GM03348 (cell line): ENCODE data around the gene NPR1.
"Not testable (repeated sequence)": the region's sequence is repeated elsewhere in the genome, so short reads cannot be mapped to it uniquely, and the experiment has no call there.

Experiments used
- DNase-seq: peaks from one replicate; pipeline ENCODE4 v3.0.0; 2012; ENCODE audit warnings: low spot score

The NPR1 gene

DNA sequence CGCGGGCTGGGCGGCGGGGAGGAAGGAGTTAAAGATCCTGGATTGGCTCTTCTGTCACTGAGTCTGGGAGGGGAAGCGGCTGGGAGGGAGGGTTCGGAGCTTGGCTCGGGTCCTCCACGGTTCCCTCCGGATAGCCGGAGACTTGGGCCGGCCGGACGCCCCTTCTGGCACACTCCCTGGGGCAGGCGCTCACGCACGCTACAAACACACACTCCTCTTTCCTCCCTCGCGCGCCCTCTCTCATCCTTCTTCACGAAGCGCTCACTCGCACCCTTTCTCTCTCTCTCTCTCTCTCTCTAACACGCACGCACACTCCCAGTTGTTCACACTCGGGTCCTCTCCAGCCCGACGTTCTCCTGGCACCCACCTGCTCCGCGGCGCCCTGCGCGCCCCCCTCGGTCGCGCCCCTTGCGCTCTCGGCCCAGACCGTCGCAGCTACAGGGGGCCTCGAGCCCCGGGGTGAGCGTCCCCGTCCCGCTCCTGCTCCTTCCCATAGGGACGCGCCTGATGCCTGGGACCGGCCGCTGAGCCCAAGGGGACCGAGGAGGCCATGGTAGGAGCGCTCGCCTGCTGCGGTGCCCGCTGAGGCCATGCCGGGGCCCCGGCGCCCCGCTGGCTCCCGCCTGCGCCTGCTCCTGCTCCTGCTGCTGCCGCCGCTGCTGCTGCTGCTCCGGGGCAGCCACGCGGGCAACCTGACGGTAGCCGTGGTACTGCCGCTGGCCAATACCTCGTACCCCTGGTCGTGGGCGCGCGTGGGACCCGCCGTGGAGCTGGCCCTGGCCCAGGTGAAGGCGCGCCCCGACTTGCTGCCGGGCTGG lies at the start of gene NPR1:
TSS of gene NPR1 (plus strand) at position 170 of the 818 bp plus-strand sequence. CDS start at position 591, 421 bp downstream.
- DNase-seq, result peak; percentile 68

DNA sequence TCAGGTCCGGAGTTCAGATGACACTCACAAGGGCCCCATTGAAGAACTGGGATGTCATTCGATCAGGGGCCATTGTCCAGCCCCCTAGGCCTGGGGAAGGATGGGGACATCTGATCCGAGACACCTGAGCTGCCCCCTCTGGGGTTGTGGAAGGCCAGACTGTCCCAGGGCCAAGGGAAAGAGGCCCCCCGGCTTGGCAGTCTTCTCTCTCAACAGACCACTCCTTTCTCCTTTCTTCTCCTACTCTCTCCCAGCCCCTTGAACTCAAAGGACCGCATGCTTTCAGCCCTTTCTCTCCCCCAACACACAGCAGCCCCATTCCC lies 49.2 kb upstream of the NPR1 start:
- no peak for DNase-seq

DNA sequence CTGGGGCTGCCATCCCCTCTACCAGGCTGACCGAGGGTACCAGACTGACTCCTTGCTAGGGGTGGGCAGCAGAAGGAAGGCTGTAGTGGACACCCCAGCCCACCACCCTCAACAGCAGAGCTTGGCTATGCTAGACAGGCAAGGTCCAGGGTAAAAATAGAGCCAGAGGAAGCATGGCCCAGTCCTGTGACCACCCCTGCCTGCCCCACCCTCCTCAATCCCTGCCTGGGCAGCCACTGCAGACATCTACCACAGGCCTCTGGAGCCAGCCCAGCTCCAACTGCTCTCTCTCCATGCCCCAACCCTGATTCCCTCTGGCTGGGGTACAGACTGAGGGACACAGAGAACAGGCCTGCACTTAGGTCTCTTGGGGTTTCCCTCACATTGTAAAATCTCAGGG lies 48.5 kb upstream of the NPR1 start:
- DNase-seq, result peak; percentile 26

DNA sequence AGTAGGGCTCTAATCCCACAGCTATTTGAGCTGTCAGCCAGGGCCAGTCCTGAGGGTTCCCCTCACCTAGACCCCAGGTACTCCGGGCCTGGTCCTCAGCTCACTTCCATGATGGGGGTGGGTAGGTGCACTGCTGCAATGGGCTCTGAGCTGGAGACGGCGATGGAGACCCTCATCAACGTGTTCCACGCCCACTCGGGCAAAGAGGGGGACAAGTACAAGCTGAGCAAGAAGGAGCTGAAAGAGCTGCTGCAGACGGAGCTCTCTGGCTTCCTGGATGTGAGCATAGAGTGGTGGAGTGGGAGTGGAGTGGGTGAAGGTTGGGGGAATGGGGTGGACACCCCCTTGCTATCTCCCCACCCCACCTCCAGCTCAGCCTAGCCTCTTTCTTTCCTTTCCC lies 48.1 kb upstream of the NPR1 start:
- DNase-seq, result no peak

DNA sequence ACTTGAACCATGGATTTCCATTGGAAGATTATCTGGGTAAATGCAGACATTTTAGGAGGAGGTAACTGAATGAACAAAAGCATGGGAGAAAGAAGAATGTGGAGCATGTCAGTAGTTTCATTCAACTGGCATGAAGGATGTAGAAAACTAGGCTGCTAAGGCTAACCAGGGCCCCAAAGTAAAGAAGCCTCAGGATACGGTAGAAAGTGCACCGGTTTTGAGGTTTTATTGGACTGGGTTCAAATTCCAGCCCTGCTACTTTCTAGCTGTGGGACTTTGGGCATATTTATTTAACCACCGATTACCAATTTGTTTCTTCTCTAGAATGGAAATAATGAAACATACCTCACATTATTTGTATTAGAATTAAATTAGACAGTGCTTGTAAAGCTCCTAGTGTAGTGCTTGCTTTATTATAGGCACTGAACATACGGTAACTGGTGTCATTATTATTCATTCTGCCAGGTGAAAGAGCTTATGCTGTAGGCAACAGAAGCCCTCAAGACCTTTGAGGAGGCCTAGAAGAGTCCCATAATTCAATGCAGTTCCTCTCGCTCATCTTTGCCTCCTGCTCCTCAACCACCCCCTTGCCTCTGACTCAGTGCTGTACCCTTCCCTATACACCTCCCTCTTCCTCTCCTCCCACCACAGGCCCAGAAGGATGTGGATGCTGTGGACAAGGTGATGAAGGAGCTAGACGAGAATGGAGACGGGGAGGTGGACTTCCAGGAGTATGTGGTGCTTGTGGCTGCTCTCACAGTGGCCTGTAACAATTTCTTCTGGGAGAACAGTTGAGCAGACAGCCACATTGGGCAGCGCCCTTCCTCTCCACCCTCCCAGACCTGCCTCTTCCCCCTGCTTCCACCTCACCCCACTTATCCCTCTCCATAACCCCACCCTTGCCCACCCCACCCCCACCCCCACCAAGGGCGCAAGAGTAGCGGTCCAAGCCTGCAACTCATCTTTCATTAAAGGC lies 47.2 kb upstream of the NPR1 start:
- no peak for DNase-seq

DNA sequence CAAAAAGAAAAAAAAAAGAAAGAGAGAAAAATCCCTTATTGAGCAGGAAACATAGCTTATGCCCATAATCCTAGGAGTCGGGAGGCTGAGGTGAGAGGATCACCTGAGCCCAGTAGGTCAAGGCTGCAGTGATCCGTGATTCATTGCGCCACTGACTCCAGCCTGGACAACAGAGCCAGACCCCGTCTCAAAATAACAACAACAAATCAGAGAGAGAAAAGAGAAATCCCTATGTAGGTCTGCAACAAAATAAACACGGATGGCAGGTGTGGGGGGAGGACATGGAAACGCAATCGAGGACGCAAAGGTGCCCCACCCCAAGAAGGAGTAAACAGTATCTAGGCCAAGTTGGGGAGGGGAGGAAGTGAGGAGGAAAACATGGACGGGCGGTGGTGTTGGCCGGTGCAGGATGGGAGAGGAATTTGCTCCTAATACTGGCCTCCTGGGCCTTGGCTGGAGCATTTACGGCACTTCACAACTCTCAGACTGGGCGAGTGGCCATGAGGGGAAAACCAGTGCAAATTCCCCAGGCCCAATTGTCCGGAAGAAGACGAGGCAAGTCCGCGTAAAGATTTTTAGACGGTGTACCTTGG lies 45.2 kb upstream of the NPR1 start:
- peak; percentile 58 for DNase-seq

DNA sequence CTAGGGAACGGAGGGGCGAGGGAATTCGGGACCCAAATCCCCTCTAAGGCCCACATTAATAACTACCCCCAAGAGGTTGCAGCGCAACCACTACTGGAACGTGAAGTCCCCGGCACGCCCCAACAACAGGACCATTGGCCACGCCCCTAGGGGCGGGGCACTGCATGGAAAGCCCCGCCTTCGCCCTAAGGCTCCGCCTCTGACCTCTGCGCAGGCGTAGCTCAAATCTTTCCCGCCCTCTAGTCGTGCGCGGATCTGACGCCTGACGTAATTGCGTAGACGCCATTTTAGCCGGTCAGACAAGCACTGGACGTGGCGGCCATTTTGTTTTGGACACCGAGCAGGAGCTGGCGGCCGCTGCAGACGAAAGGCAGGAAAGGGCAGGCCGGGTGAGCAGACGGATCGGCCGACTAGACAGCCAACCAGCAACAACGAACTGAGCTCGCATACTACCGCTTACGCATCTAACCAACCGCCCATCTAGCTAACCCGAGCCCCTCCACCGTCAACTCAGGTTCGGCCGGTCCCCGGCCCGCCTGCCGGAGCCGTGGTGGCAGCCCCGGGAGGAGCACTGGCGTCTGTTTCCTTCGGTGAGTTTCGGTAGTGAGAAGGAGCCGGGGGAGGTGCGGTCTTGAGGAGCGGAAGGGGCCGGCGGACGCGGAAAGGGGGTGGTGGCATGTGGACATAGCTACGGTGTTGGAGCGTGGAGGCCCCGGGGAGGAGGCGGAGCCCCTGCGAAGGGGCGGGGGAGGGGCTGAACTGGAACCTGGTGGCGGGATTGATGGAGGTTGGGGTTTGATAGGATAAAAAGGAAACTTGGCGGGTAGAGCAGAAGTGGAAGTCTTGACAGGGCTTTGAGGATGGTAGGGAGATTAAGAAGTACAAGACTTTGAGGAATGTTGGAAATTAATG lies 44.5 kb upstream of the NPR1 start, which contains the start of gene CHTOP:
TSS of gene CHTOP (plus strand) at position 313 of the 912 bp plus-strand sequence. CDS start 2,523 bp downstream, outside the sequence.
- peak; percentile 97 for DNase-seq

DNA sequence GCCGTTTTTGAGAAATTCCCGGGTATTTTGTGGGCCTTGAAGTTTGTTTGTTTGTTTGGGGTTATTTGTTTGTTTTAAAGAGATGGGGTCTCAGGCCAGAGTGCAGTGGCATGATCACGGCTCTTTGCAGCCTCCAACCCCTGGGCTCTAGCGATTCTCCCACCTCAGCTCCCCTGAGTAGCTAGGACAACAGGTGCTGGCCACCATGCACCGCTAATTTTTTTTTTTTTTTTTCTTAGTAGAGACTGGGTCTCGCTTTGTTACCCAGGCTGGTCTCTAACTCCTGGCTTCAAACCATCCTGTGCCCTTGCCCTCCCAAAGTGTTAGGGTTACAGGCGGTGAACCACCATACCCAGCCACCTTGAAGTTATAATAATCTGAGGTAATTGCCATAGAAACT lies 42.6 kb upstream of the NPR1 start:
- DNase-seq, result no peak

DNA sequence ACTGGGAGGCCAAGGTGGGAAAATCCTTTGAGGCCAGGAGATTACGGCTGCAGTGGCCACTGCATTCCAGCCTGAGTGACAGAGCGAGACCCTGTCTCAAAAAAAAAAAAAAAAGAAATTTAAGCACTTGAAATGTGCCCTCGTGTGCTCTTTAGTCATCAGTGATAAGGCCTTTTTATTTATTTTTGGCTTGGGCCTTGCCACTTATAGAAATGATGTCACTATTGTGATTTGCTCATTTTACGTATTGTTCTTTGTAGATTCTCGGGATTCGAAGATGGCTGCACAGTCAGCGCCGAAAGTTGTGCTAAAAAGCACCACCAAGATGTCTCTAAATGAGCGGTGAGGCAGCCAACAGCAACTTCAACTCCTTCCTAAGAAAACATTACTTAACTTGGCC lies 42.2 kb upstream of the NPR1 start:
- DNase-seq, result no peak

DNA sequence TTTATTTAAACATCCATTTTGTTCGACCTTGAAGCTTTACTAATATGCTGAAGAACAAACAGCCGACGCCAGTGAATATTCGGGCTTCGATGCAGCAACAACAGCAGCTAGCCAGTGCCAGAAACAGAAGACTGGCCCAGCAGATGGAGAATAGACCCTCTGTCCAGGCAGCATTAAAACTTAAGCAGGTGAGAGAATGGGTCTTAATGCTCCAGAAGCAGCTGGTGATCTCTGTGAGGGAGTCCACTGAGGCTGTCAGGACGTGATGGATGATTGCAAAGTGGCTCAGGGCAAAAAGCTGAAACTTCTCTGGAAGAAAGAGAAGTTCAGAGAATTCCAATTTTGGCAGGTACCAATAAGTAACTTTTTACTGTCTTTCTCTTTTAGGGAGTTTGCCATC lies 40.2 kb upstream of the NPR1 start:
- DNase-seq, result no peak

DNA sequence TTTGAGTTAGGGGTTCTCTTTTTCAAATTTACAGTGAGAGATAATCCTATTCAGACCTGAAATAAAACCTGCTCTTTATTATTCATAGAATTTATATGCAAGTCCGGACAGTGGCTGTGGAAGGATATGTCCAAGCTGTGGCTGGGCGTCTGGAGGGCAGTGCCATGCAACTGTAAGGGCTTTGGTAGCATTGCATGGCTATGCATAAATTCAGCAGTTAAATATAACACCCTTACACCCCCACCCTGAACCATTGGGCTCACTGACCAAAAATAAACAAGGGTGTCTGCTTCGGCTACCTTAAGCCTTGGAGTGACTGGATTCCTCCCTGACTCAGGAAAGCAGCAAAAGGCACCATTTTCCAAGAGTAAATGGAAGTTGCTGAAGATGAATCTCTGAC lies 39.2 kb upstream of the NPR1 start:
- no peak for DNase-seq

DNA sequence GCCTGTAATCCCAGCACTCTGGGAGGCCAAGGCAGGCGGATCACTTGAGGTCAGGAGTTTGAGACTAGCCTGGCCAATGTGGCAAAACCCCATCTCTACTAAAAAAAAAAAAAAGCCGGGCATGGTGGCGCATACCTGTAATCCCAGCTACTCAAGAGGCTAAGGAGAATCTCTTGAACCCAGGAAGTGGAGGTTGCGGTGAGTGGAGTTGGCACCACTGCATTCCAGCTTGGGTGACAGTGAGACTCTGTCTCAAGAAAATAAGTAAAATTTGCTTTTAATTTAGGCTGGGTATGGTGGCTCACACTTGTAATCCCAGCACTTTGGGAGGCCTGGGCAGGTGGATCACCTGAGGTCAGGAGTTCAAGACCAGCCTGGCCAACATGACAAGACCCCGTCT lies 38.3 kb upstream of the NPR1 start:
- DNase-seq, result not testable (repeated sequence)

DNA sequence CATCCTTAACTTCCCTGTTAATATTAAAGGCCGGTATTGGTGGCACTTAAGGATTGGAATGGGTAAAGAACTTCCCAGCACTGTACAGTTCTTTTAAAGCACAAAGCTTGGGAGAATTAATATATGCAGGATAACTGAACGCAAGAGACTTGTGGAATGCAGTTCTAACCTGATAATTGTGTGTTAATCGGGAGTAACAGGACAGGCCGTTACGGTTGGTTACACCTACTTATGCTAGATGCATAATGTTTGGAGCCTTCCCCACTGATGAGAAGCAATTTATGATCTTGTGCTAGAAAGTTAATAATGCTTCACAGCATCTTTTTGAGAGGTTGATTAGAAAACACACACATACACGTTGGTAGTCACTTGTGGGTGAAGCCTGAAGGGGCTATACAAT lies 37.6 kb upstream of the NPR1 start:
- DNase-seq, result no peak

DNA sequence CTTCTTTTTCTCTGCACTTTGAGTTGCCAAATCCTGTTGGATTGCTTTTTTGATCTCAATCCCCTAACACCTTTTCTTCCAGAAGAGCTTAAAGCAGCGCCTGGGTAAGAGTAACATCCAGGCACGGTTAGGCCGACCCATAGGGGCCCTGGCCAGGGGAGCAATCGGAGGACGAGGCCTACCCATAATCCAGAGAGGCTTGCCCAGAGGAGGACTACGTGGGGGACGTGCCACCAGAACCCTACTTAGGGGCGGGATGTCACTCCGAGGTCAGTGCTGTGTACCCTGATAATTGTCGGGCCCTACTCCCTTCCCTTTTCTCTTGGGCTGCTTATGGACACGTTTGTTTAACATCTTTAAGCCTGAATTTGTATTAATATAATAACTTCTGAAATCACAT lies 36.3 kb upstream of the NPR1 start:
- no peak for DNase-seq

DNA sequence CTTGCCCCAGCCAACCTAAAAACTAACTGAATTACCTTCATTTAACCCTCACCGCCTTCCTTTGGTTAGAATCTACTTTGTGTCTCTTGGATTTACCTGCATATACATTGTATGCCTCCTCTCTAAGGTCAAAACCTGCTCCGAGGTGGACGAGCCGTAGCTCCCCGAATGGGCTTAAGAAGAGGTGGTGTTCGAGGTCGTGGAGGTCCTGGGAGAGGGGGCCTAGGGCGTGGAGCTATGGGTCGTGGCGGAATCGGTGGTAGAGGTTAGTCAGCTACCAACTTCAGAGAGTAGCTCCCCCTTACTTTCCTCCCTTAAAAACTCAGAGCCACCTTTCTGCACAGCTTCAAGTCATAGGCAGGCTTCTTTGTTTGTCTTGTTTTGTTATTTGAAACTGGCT lies 35.4 kb upstream of the NPR1 start:
- no peak for DNase-seq

DNA sequence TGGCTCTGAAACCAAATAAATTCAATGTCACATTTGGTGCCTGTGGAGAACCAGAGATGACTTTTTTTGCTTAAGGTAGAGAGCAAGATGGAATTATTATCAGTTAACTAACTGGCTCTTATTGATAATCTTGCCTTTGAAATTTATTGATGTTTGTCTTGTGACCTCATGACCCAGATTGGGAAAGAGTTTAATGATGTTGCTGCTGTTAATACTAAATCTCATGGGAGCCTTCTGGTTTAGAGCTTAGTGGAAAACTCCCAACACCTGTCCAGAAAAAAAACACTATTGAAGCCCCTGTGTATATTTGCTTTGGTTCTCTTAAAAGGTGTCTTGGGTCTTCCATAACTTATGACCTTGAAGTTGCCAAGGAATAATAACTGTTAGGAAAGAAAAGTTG lies 34.7 kb upstream of the NPR1 start:
- no peak for DNase-seq

DNA sequence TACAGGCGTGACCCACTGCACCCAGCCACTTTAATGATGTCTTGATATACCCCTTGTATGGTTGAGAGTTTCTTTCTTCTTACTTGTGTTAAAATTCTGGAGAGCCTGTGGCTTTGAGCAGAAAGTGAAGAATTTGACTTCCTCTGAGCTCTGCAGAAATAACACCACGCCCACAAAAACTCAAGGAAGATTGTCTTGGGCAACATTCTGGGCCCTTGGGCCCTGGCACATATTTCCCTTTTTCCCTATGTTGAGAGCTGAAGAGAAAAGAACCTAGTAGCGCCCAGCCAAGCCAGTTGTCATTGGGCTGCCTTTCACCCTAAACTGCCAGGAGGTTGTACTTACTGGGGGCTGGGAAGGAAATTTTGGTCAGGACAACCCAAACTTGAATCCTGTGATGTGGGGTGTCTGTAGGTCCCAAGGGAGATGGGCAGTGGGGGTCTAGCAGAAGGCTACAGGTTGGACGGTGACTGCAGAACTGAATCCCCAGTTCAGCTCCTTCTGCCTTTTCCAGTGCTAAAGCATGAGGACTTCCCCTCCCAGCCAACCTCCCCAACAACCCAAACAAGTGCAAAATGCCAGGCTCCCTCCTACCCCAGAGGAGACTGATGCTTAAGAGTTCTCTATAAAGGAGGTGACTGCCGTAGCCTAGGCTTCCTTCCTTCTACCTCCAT lies 31.7 kb upstream of the NPR1 start:
- DNase-seq, result no peak

DNA sequence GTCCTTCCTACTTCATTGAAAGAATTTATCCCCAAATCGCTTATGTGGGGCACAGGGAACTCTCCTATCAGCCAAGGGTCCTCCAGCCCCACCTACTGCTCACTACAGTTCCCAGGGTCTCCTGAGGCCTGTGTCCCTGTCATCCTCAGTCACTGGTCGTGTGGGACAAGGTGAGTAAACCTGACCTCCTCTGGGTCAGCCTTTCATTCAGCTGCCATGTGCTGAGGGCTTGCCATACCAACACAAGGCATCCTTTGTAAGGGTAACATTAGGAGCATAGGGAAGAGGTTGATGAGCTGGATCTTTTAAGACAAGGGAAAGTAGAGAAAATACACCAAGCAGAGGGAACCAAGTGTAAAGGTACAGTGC lies 31.2 kb upstream of the NPR1 start:
- DNase-seq, result no peak

DNA sequence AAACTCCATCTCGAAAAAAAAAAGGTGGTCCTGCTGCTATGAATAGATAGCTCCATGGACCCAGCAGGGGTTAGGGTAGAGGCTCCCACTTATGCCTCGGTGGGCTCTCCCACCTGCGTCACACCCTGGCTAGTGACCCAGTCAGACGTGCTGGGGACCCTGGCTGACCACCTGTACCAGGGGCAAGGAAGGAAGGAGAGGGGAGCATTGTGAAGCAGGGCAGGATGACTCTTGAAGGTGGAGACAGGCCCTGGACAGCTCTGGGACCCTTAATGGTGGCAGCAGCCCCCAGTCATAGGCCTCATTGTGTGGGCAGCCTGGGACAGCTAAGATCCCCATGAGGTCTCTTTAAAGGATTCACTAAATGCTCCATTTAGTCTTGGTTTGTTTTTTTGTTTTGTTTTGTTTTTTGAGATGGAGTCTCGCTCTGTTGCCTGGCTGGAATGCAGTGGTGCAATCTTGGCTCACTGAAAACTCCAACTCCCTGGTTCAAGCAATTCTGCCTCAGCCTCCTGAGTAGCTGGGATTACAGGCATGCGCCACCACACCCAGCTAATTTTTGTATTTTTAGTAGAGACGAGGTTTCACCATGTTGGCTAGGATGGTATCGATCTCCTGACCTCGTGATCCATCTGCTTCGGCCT lies 30.4 kb upstream of the NPR1 start:
- DNase-seq, result no peak

DNA sequence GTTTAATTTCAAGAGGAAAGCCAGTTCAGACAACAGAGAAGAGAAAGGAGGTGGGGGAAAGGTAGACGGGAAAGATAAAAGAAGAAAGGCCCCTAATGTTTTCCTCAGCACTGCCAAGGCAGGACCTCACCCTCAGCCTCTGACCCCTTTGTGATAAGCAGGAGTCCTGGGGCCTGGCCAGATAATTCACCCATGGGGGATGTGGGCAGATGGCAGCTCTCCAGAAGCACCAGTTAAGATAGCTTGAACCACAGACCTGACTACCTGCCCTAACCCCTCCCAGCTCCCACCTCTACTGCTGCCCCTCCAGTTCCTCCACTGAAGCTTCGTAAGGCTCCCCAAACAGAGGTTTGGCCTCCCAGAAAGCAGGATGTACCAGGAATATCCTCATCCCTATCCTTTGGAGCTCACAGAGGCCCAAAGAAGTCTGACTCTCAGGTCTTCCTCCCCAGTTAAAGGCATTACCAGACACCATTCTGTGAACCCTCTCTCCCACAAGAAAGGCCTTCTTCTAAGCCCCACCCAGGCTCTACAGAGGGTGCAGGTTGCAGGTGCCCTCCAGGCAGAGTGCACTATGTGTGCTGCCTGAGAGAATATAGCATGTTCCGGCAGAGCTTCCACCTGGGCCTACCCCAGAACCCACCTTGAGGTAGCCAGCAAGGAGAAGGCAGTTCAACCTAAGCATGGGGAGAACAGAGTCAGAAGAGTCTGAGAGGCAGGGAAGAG lies 29.2 kb upstream of the NPR1 start:
- DNase-seq, result no peak
